ENCODE data around the gene SLC46A1.

Gene SLC46A1

GRCh38 chr17:28385037-28385400 is 21.0 kb downstream of the SLC46A1 start:
- Mint-ChIP-seq H3K9me3 (no peaks in the 10 kb centered on the region), H3K4me3 (peak overlapping the region; percentile 84), H3K4me1 (ENCODE audit: low read depth) (peaks cover 44% of the 10 kb centered on the region), H3K36me3 (ENCODE audit: low read depth) (peaks cover 18% of the 10 kb centered on the region), H3K27ac (peak overlapping the region; percentile 79), H3K27me3 (peaks cover 51% of the 10 kb centered on the region)
- intact Hi-C loops (cut with micrococcal nuclease), result loop anchor here (10.0 kb wide), 1 partner anchor 160 kb away; no protein-coding TSS in a partner anchor

DNA sequence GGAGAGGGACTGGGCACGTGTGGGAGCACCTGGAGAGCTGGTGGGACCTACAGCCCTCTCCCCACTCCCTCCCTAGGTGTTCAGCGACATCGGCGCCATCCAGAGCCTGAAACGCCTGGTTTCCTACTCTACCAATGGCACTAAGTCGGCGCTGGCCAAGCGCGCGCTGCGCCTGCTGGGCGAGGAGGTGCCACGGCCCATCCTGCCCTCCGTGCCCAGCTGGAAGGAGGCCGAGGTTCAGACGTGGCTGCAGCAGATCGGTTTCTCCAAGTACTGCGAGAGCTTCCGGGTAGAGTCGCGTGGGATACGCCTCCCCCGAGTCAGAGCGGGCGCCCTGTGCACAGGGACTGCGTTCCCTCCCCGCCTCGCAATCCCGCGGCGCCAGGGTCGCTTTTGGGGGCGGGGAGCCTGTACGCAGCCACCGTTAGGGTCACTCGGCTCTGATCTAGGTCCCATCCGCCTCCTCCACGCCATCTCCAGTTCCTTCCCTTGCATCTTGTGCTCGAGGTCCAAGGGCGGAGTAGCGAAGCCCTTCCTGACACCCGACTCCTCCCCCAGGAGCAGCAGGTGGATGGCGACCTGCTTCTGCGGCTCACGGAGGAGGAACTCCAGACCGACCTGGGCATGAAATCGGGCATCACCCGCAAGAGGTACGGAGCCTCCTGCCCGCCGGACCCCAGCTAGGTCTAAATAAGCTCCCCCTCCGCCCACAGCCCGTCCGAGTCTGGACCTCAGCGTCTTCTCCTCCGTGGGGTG is 21.6 kb downstream of the SLC46A1 start:
- peak overlapping the region; percentile 79 for H3K27ac Mint-ChIP-seq

DNA sequence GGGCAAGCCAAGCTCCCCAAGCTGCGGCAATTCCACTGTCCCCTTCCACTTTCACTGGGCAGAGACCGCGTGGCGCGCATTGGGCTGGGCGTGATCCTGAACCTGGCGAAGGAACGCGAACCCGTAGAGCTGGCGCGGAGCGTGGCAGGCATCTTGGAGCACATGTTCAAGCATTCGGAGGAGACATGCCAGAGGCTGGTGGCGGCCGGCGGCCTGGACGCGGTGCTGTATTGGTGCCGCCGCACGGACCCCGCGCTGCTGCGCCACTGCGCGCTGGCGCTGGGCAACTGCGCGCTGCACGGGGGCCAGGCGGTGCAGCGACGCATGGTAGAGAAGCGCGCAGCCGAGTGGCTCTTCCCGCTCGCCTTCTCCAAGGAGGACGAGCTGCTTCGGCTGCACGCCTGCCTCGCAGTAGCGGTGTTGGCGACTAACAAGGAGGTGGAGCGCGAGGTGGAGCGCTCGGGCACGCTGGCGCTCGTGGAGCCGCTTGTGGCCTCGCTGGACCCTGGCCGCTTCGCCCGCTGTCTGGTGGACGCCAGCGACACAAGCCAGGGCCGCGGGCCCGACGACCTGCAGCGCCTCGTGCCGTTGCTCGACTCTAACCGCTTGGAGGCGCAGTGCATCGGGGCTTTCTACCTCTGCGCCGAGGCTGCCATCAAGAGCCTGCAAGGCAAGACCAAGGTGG is 24.7 kb downstream of the SLC46A1 start:
- peak overlapping the region; percentile 41 for H3K4me3 Mint-ChIP-seq
- no peak overlapping the region for H3K27ac Mint-ChIP-seq
- no peaks in the 10 kb centered on the region for H3K9me3 Mint-ChIP-seq
- peaks cover 57% of the 10 kb centered on the region for H3K27me3 Mint-ChIP-seq
- peaks cover 37% of the 10 kb centered on the region for H3K4me1 Mint-ChIP-seq (ENCODE audit: low read depth)
- peaks cover 5% of the 10 kb centered on the region for H3K36me3 Mint-ChIP-seq (ENCODE audit: low read depth)
- intact Hi-C loops (cut with micrococcal nuclease), result loop anchor here (5.0 to 10.0 kb wide), 2 partner anchors 36 to 164 kb away; no protein-coding TSS in a partner anchor

More for the DNA sequence above, 21.6 kb downstream of the SLC46A1 start:
- no peaks in the 10 kb centered on the region for H3K9me3 Mint-ChIP-seq
- peaks cover 13% of the 10 kb centered on the region for H3K36me3 Mint-ChIP-seq (ENCODE audit: low read depth)
- intact Hi-C loops (cut with micrococcal nuclease), result loop anchor here (5.0 to 10.0 kb wide), 2 partner anchors 33 to 160 kb away; no protein-coding TSS in a partner anchor
- peaks cover 54% of the 10 kb centered on the region for H3K27me3 Mint-ChIP-seq
- H3K4me3 Mint-ChIP-seq, result peak overlapping the region; percentile 84
- peaks cover 44% of the 10 kb centered on the region for H3K4me1 Mint-ChIP-seq (ENCODE audit: low read depth)

DNA sequence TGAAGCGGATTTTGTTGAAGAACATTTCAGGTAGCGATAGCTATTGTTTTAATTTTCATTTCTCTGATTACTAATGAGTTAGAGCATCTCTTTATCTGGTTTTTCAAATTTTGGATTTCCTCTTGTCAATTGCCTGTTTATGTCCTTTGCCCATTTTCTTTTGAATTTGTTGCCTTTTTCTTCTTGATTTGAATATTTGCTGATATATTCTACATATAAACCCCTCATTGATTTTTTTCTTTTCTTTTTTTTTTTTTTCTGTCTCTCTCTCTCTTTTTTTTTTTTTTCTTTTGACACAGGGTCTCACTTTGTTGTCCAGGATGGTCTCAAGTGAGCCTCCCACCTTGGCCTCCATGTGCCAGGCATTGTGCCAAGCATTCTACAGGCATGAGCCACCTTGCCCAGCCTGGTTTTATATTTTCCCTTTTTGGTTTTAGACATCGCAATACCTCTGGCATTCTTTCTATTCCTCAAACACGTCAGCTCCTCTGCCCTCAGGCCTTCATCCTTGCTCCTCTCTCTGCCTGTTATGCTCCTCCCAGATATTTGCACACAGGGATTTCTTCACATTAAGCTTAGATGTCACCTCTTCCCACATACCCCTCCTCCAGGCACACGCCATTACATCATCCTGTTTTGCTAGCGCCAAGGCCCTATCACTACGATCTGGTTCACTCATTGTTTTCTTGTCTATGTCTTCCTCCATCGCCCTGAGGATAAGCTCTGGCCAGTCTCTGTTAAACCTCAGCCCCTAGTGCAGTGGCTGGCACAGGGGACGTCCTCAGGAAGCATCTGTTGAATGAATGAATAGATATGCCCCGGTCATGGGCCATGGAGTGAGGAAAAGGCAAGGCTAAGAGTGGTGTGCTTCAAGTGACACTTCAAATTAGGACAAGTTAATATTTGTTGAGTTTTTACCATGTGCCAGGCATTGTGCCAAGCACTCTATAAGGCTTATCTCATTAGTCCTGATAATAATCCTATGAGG is 25.9 kb downstream of the SLC46A1 start:
- no peaks in the 10 kb centered on the region for H3K9me3 Mint-ChIP-seq
- H3K4me3 Mint-ChIP-seq, result no peak overlapping the region
- peaks cover 55% of the 10 kb centered on the region for H3K27me3 Mint-ChIP-seq
- no peak overlapping the region for H3K27ac Mint-ChIP-seq
- peaks cover 32% of the 10 kb centered on the region for H3K4me1 Mint-ChIP-seq (ENCODE audit: low read depth)
- intact Hi-C loops (cut with micrococcal nuclease), result loop anchor here (5.0 to 10.0 kb wide), 2 partner anchors 37 to 165 kb away; no protein-coding TSS in a partner anchor
- H3K36me3 Mint-ChIP-seq (ENCODE audit: low read depth), result peaks cover 5% of the 10 kb centered on the region

- intact Hi-C loops (cut with micrococcal nuclease), result no loop called here
- Mint-ChIP-seq H3K9me3 (no peaks in the 10 kb centered on the region), H3K27me3 (peaks cover 35% of the 10 kb centered on the region), H3K36me3 (ENCODE audit: low read depth) (peaks cover 6% of the 10 kb centered on the region), H3K27ac (no peak overlapping the region), H3K4me3 (peak overlapping the region; percentile 28), H3K4me1 (ENCODE audit: low read depth) (peaks cover 35% of the 10 kb centered on the region)
Observed at GRCh38 chr17:28372945-28373274, 33.1 kb downstream of the SLC46A1 start.

- Mint-ChIP-seq H3K4me3 (peak overlapping the region; percentile 76), H3K9me3 (no peaks in the 10 kb centered on the region)
- intact Hi-C loops (cut with micrococcal nuclease), result no loop called here
Observed at GRCh38 chr17:28372203-28372944, 33.6 kb downstream of the SLC46A1 start.

GRCh38 chr17:28371245-28372202 is 34.5 kb downstream of the SLC46A1 start, which contains the start of gene SARM1:
Gene SARM1 (plus strand): TSS chr17:28371694. CDS start chr17:28372033, 339 bp downstream.
- Mint-ChIP-seq H3K4me1 (ENCODE audit: low read depth) (peaks cover 35% of the 10 kb centered on the region), H3K27me3 (peaks cover 33% of the 10 kb centered on the region), H3K27ac (peak within 1 kb of the TSS; percentile 28), H3K4me3 (peak within 1 kb of the TSS; percentile 76), H3K9me3 (no peaks in the 10 kb centered on the region), H3K36me3 (ENCODE audit: low read depth) (peaks cover 18% of the 10 kb centered on the region)
- intact Hi-C loops (cut with micrococcal nuclease), result no loop called here

More at GRCh38 chr17:28372203-28372944, 33.6 kb downstream of the SLC46A1 start:
- H3K4me1 Mint-ChIP-seq (ENCODE audit: low read depth), result peaks cover 35% of the 10 kb centered on the region
- peaks cover 10% of the 10 kb centered on the region for H3K36me3 Mint-ChIP-seq (ENCODE audit: low read depth)
- peaks cover 35% of the 10 kb centered on the region for H3K27me3 Mint-ChIP-seq
- H3K27ac Mint-ChIP-seq, result no peak overlapping the region

DNA sequence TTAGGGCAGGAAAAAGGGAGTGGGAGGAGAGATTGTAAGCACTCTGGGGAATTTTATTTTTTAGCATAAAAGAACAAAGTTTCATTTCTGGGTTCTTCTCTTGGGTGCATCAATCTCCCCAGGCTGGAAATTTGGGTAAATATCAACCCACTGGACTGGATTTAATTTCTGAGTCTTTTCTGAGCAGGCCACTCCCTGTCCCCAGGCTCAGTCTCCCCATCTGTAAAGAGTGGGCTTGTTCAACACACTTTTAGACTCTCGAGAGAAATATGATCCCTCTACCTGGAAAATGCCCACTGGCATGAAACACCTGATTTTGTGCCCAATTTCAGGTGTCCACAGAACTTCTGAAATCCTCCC is 35.3 kb downstream of the SLC46A1 start:
- H3K4me1 Mint-ChIP-seq (ENCODE audit: low read depth), result peaks cover 35% of the 10 kb centered on the region
- intact Hi-C loops (cut with micrococcal nuclease), result no loop called here
- H3K9me3 Mint-ChIP-seq, result no peaks in the 10 kb centered on the region
- H3K27me3 Mint-ChIP-seq, result peaks cover 33% of the 10 kb centered on the region
- H3K36me3 Mint-ChIP-seq (ENCODE audit: low read depth), result peaks cover 26% of the 10 kb centered on the region
- no peak overlapping the region for H3K4me3 Mint-ChIP-seq
- peak overlapping the region; percentile 28 for H3K27ac Mint-ChIP-seq

- H3K27ac Mint-ChIP-seq, result peak within 1 kb of the TSS; percentile 28
- peaks cover 31% of the 10 kb centered on the region for H3K27me3 Mint-ChIP-seq
- H3K36me3 Mint-ChIP-seq (ENCODE audit: low read depth), result peaks cover 32% of the 10 kb centered on the region
- intact Hi-C loops (cut with micrococcal nuclease), result no loop called here
- H3K9me3 Mint-ChIP-seq, result no peaks in the 10 kb centered on the region
- peaks cover 35% of the 10 kb centered on the region for H3K4me1 Mint-ChIP-seq (ENCODE audit: low read depth)
- peak within 1 kb of the TSS; percentile 76 for H3K4me3 Mint-ChIP-seq
Observed at GRCh38 chr17:28370035-28370743, 35.8 kb downstream of the SLC46A1 start, which contains the start of gene VTN. Gene VTN (minus strand): TSS chr17:28370307. CDS start chr17:28370203, 104 bp downstream.

GRCh38 chr17:28369684-28370034 is 36.4 kb downstream of the SLC46A1 start:
- H3K9me3 Mint-ChIP-seq, result no peaks in the 10 kb centered on the region
- H3K4me1 Mint-ChIP-seq (ENCODE audit: low read depth), result peaks cover 35% of the 10 kb centered on the region
- H3K36me3 Mint-ChIP-seq (ENCODE audit: low read depth), result peaks cover 37% of the 10 kb centered on the region
- peaks cover 28% of the 10 kb centered on the region for H3K27me3 Mint-ChIP-seq
- peak overlapping the region; percentile 28 for H3K27ac Mint-ChIP-seq
- no peak overlapping the region for H3K4me3 Mint-ChIP-seq
- intact Hi-C loops (cut with micrococcal nuclease), result no loop called here

GRCh38 chr17:28368915-28369683 is 36.9 kb downstream of the SLC46A1 start:
- Mint-ChIP-seq H3K9me3 (no peaks in the 10 kb centered on the region), H3K4me1 (ENCODE audit: low read depth) (peaks cover 35% of the 10 kb centered on the region), H3K36me3 (ENCODE audit: low read depth) (peaks cover 43% of the 10 kb centered on the region), H3K27ac (no peak overlapping the region), H3K4me3 (no peak overlapping the region), H3K27me3 (peaks cover 25% of the 10 kb centered on the region)
- intact Hi-C loops (cut with micrococcal nuclease), result no loop called here

Measured in dendritic cell treated with granulocyte-macrophage colony-stimulating factor and Interleukin-4, amounts not matched to agents 40 ng/mL and 50 ng/mL, for 4 days (primary cell).